ENCODE results near the gene OAS3.

The OAS3 gene

GRCh38 chr12:112974904-112975303 is 36.6 kb downstream of the OAS3 start:
- TF ChIP-seq CTCF (conservative IDR thresholded peaks at IDR 0.05; ENCODE audit: low read length), result no peak
- DNase-seq (ENCODE audit: low read depth), result no peak
- H3K4me3 ChIP-seq (ENCODE audit: low read length), result no peak overlapping the region

GRCh38 chr12:112977139-112977538 is 38.9 kb downstream of the OAS3 start:
- no peak for DNase-seq (ENCODE audit: low read depth)
- no peak for TF ChIP-seq CTCF (conservative IDR thresholded peaks at IDR 0.05; ENCODE audit: low read length)
- H3K4me3 ChIP-seq (ENCODE audit: low read length), result no peak overlapping the region

GRCh38 chr12:112977641-112978040 is 39.4 kb downstream of the OAS3 start:
- DNase-seq (ENCODE audit: low read depth), result peak; percentile 6
- H3K4me3 ChIP-seq (ENCODE audit: low read length), result peak overlapping the region; percentile 62
- no peak for TF ChIP-seq CTCF (conservative IDR thresholded peaks at IDR 0.05; ENCODE audit: low read length)

GRCh38 chr12:112978163-112979040 is 40.1 kb downstream of the OAS3 start, which contains the start of gene OAS2:
Gene OAS2, plus strand, starts transcription at chr12:112978519. Its CDS starts 90 bp downstream, at chr12:112978609.
- TF ChIP-seq CTCF (conservative IDR thresholded peaks at IDR 0.05; ENCODE audit: low read length), result no peak
- H3K4me3 ChIP-seq (ENCODE audit: low read length), result peak within 1 kb of the TSS; percentile 62
- peak; percentile 84 for DNase-seq (ENCODE audit: low read depth)

GRCh38 chr12:112979041-112979680 is 40.9 kb downstream of the OAS3 start:
- TF ChIP-seq CTCF (conservative IDR thresholded peaks at IDR 0.05; ENCODE audit: low read length), result no peak
- DNase-seq (ENCODE audit: low read depth), result no peak
- H3K4me3 ChIP-seq (ENCODE audit: low read length), result peak overlapping the region; percentile 62

GRCh38 chr12:112980491-112981158 is 42.4 kb downstream of the OAS3 start:
- no peak overlapping the region for H3K4me3 ChIP-seq (ENCODE audit: low read length)
- TF ChIP-seq CTCF (conservative IDR thresholded peaks at IDR 0.05; ENCODE audit: low read length), result no peak
- DNase-seq (ENCODE audit: low read depth), result no peak

Measured in AG10803 (cell line).